DMS114 treated with DMSO at 0.1 percent for 48 hours (cell line): ENCODE measurements around the gene CCDC12.

Experiments
- DNase-seq: peaks from one replicate; lab custom pipeline; 2025; ENCODE audit not compliant: unreplicated experiment; lab: John Stamatoyannopoulos, UW

Gene CCDC12

DNA sequence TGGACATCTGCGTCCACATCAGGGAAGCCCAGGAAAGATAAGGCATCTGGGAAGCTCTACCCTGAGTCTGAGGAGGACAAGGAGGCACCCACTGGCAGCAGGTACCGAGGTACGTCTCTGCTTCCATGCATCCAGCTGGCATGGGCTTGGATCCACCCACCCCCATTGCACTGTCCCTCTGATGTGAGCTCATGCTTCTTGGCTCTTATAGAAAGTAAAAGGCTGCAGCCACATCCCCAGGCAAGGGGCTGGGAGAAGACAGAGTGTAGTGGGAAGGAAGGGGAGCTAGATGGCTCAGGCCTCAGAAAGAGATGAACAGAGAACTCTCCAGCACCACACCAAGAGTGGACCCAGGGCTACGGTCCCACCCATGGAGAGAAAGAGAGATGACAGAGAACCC, 80.8 kb downstream of the CCDC12 start:
- no peak for DNase-seq

DNA sequence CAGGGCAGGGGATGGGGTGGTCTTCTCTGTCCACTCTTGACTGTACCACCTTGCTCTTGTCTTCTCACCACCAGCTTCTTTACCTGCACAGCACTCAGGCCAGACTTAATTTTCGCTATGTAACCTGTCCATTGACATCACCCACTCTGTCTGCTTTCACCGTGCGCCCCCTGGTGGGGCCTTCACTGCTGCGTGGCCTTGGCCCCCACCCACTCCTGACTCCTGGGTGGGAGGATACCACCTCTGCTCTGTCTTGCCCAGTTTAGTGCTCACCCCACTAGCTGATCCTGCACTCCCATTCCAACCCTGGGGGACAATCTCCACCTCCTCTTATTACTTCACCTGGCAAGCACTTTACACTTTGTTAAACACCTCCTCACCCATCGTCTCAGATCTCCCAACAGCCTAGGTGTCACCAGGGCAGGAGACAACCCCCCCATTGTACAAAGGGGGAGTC, 81.3 kb downstream of the CCDC12 start:
- DNase-seq: peak; percentile 45

GRCh38 chr3:46894256-46894655, 82.3 kb downstream of the CCDC12 start:
- DNase-seq: no peak

- no peak for DNase-seq
These were observed 82.8 kb downstream of the CCDC12 start for GRCh38 chr3:46893763-46894162.

GRCh38 chr3:46893146-46893748, 83.3 kb downstream of the CCDC12 start:
- no peak for DNase-seq

- peak; percentile 33 for DNase-seq
These were observed 84.0 kb downstream of the CCDC12 start for GRCh38 chr3:46892285-46893145.

- DNase-seq: no peak
These were observed 85.4 kb downstream of the CCDC12 start for GRCh38 chr3:46891132-46891531.

GRCh38 chr3:46890132-46890531, 86.4 kb downstream of the CCDC12 start:
- no peak for DNase-seq

GRCh38 chr3:46889381-46890110, 87.0 kb downstream of the CCDC12 start:
- DNase-seq: no peak

- DNase-seq: no peak
These were observed 87.8 kb downstream of the CCDC12 start for GRCh38 chr3:46888705-46889104.

- no peak for DNase-seq
These were observed 88.5 kb downstream of the CCDC12 start for GRCh38 chr3:46887980-46888494.

DNA sequence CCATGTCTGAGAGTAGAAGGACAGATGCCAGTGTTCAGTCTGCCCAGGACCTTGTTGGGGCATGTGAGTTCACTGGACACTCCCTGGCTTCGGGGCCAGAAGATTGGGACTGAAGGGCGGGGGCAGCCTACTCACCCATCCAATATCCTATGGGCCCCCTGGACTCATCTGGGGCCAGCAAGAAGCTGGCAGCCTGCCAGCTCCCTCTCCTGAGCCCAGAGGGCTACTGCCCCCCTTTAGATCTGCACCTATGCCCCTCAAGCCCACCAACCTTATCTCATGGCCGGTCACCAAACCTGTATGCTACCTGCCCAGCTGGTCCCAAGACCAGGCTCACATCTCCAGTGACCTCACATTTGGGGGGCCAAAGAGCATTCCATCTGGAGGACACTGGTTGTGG, 90.9 kb downstream of the CCDC12 start:
- DNase-seq: no peak

DNA sequence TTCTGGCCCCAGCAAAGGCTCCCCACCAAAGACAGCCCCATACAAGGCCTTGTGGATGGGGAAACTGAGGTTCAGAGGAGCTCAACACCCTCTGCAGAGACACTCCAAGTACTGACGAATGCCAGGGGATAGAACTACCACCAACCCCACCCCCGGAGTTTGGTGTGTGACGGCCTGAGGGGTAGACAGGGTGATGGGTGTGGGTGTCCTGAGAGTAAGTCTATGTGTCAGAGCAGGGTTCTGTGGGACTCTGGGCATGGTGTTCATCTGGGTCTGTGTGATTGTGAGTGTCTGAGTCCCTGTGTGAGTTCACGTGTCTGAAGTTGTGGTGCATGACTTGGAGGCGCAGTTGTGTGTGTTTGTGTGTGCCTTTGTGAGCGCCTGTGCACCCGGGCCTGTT, 91.6 kb downstream of the CCDC12 start:
- no peak for DNase-seq

GRCh38 chr3:46884427-46884826, 92.1 kb downstream of the CCDC12 start:
- DNase-seq: no peak

DNA sequence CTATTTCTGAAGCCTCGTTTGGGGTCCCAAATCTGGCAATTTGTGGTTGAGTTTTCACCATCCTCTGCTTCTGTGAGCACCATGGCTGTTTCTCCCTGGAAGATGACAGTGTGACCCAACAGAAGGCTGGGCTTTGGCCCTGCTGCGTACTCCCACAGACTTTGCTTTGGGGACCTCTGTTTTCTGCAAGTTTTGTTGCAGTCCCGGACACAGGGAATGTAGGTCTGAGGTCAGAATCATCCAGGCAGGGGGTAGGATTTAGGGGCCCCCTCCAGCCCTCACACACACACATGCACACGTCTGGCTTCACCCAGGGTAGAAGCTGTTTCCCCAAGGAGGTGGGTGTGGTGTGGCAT, 92.7 kb downstream of the CCDC12 start:
- DNase-seq: no peak

DNA sequence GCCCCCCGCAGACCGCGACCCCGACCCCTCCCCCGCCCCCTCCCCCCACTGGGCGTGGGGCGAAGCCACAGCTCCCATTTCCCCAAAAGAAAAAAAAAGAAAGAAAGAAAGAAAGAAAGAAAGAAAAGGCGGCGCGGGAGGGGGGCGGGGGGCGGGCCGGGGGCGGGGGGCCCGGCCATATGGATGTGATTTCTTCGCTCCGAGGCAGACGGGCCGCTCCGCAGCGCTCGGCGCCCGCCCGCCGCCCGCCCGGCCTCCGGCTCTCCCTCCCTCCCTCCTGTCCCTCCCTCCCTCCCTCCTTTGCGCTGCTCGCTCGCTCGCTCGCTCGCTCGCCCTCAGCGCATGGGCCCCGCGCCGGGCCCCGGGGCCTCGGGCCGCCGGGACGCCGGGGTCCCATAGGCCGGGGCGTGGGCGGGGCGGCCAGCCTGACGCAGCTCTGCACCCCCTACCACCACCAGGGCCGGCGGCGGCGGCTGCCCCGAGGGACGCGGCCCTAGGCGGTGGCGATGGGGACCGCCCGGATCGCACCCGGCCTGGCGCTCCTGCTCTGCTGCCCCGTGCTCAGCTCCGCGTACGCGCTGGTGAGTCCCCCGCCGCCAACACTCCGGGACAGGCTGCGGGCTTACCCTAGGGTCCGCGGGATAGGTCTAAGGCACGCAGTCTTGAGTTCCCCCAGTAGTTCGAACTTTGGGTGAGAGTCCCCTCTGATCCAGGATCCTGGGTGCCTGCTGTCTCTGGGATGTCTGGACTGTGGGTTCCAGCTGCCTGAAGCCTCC, 93.3 kb downstream of the CCDC12 start:
- no peak for DNase-seq

DNA sequence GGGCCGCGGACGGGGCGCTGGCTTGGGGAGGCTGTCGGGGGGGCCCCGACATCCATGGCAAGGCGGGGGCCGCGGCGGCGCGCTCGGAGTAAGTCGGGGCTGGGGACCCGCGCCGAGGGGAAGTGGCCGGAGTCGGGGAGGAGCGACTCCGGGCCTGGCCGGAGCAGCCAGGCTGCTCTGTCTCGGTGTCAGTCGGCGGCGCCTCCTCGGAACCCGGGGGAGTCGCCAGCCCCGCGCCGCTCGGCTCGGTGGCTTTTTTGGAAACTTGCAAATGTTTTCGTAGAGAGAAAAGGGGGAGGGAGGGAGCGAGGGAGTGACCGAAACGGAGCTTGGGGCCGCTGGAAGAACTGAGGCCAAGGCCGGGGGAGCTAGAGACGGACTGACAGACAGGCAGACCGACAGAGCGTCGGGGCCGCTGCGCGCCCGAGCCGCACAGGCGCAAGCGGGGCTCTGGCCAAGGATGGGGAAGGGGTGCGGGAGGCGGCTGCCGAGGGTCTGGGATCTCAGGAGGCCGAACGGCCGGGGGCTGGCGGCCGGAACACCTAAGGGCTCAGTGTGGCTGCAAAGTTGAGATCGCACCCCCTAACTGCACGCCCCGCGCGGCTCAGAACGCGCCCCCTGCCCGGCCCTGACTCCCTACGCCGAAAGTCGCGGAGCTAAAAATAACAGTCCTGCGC, 94.0 kb downstream of the CCDC12 start:
- no peak for DNase-seq

- no peak for DNase-seq
These were observed 94.8 kb downstream of the CCDC12 start for GRCh38 chr3:46881596-46882376.

- DNase-seq: no peak
These were observed 95.5 kb downstream of the CCDC12 start for GRCh38 chr3:46880884-46881595.
